Activated T-cell treated with anti-CD3 and anti-CD28 coated beads for 4 hours (primary cell): Measurements from ENCODE around the gene KDM4F.

ENCODE experiments used
- DNase-seq: peaks from one replicate; pipeline ENCODE4 v3.0.0-alpha.2; 2020

KDM4F gene

GRCh38 chr11:95092549-95093324 lies 43.5 kb downstream of the KDM4F start:
- DNase-seq: no peak

DNA sequence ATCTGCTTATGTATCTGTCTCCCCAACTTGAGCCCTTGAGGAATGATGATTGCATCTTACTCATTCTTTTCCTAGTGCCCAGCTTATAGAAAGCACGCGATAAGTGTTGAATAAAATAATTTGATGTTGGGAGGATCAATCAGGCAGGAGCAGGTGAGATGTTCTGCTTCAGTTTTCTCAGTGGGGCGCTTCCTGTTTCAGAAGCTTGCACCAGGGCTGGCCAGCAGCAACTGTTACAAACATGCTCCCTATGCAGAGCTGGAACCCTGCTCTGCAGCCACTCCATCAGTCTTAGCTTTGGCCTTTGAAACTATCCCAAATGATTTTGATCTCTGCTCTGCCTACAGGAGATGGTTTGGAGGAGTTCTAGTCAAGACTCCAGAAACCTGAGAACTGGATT lies 44.3 kb downstream of the KDM4F start:
- DNase-seq: no peak

DNA sequence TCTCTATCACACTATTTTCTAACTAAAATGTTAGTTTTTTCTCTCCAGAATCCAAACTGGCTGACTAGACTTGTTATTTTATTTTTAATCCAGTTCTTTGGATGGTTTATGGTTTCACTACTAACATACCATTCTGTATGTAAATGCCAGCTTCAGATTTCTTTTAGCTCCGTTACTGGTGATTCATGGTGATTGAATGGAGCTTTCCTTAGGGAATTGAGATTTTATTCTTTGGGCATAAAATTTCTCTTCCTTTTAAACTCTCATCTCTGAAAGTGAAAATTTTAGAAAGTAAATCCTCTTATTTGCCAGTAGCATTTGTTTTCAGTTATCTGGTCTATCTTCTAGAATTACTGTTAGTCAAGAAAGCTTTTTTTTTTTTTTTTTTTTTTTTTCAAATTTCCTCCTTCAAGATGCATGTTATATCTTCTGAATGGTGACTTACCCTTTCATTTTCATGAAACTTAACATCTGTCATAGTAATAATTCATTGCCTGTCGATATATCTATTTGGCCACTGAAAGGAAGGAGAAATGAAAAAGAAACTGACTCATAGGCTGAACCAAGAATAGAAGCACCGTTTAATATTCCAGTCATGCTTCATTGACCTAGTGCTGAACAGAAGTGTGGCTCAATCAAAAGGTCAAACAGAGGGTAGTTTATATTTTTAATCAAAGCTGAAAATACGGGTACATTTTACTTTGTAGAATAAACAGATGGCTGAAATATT lies 46.8 kb downstream of the KDM4F start:
- DNase-seq: no peak

GRCh38 chr11:95097209-95097608 lies 48.0 kb downstream of the KDM4F start:
- DNase-seq: no peak

DNA sequence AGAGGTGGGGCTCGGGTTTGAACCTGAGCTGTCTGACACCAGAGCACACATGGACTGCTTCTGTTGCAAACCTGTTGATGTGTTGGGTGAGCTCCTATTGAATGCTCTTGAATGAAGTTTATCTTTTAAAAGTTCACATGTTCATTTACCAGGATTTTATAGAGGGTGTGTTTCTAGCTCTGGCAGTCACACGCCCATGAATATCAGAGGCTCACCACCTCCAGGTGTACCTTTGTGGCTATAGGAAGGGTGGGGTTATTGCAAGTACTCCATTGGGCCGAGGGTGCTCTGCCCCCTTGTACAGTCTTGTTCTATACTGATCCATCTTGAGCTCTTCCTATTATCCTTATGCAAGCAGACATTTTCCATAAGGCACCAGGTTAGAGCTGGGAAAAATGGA lies 49.6 kb downstream of the KDM4F start:
- no peak for DNase-seq

DNA sequence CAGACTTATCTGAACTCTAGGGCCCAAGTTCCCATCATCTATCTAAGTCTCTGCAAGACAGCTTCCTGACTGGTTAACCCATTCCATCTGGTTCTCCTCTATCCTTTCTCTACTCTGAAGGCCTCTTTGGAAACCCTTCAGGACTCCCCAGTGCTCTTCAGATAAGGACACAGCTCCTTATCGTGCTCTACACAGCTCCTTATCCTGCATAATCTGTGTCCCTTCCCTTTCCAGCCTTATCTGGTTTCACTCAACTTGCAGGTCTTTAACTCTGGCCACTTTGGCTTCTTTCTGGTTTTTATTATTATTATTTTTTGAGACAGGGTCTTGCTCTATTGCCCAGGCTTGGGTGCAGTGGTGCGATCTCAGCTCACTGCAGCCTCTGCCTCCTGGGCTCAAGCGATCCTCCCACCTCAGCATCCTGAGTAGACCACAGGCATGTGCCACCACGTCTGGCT lies 51.0 kb downstream of the KDM4F start:
- DNase-seq: no peak
